ENCODE measurements around the gene CLECL1. TPM values are rescaled to one million over a fixed set of nuclear protein-coding genes. Genes with fewer than 3 reads are reported as not detected.

The CLECL1 gene
- total and polyA plus RNA-seq, 2 of the 4 experiments (the other 2 are of a cell fraction): not detected

DNA sequence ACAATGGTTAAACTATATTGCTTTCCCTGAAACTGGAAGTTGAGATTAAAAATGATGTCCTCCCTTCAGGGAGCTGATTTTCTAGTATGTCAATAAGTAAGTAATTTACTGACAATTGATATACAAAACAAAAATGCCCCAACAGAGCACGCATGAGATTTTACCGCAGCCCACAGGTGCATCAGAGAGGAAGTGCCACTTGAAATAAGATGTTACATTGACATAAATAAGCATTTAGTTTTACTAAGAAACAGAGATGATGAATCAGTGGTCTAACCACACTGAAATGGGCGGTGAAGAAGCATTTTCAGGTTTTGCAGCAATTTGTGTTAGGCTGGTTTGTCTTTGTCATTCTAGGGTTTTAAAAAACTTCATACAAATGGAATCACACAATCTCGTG, 8.8 kb upstream of the CLECL1 start:
- Histone ChIP-seq H4K20me1 (ENCODE audit: insufficient read depth, low read length) (no peaks in the 10 kb centered on the region), H3K56ac (ENCODE audit: extremely low read depth, insufficient read depth, low read length) (no peak overlapping the region), H3K79me1 (ENCODE audit: low read depth in 1 of 2, low read length in 2 of 2) (no peaks in the 10 kb centered on the region), H3K36me3 (ENCODE audit: control insufficient read depth, insufficient read depth, low read length) (no peaks in the 10 kb centered on the region), H4K5ac (ENCODE audit: low read depth, low read length) (no peak overlapping the region), H3K9me3 (ENCODE audit: control insufficient read depth, insufficient read depth, low read length) (no peaks in the 10 kb centered on the region), H3K4ac (ENCODE audit: low read depth, low read length) (no peak overlapping the region), H3K27me3 (ENCODE audit: control insufficient read depth, insufficient read depth, low read length) (peaks cover 10% of the 10 kb centered on the region), H3K14ac (replicated peaks; ENCODE audit: low read depth, low read length) (no peak overlapping the region), H3K4me3 (ENCODE audit: insufficient read depth, low read depth, low read length) (no peak overlapping the region), H4K91ac (ENCODE audit: insufficient read depth, low read depth, low read length) (no peak overlapping the region), H2BK120ac (ENCODE audit: low read depth, low read length) (no peak overlapping the region), H2AFZ (replicated peaks; ENCODE audit: low read length, poor library complexity) (no peak overlapping the region), H3K4me1 (ENCODE audit: control insufficient read depth, insufficient read depth, low read length) (no peaks in the 10 kb centered on the region), H3K27ac (ENCODE audit: insufficient read depth, low read length) (no peak overlapping the region), H3K23ac (ENCODE audit: low read depth, low read length) (no peak overlapping the region), H2AK9ac (replicated peaks; ENCODE audit: low read depth, low read length, poor library complexity) (no peak overlapping the region), H3K18ac (ENCODE audit: low read depth, low read length) (no peak overlapping the region), H3K9me1 (ENCODE audit: insufficient read depth, low read length) (no peaks in the 10 kb centered on the region), H2BK20ac (ENCODE audit: low read depth, low read length) (no peak overlapping the region), H4K8ac (ENCODE audit: low read depth in 2 of 2, low read length in 2 of 2) (no peak overlapping the region), H2AK5ac (ENCODE audit: low read depth, low read length) (no peak overlapping the region), H2BK5ac (ENCODE audit: low read depth, low read length, poor library complexity, severe bottlenecking) (no peak overlapping the region), H3K4me2 (ENCODE audit: low read depth, low read length) (no peak overlapping the region), H2BK15ac (ENCODE audit: low read depth, low read length) (no peak overlapping the region), H3K9ac (ENCODE audit: low read depth, low read length) (no peak overlapping the region)
- intact Hi-C loops (cut with micrococcal nuclease) (loop anchor here (10.0 kb wide), 1 partner anchor 473 kb away; the partner anchor contains the start of gene GABARAPL1), in situ Hi-C loops (cut with MboI; ENCODE audit: low sequenced_read_pairs) (no loop called here), dilution Hi-C loops (cut with HindIII; ENCODE audit: low sequenced_read_pairs, unreplicated experiment) (no loop called here)
- no CpG with 5 or more reads among the region's 4 CpGs for WGBS, 2 experiments (ENCODE audit: extremely low coverage in 2 of 2, insufficient read length in 1 of 2)
- ATAC-seq (ENCODE audit: low read depth) (no peak), DNase-seq (no peak)
- ChIA-PET POLR2A (ENCODE audit: unreplicated experiment) (no interaction called here), CTCF (interaction anchor here (1.9 kb wide), 1 partner anchor 18 kb away, joined by 14 read pairs; no protein-coding TSS in a partner anchor)
- TF ChIP-seq RFX5 (IDR thresholded peaks at IDR 0.05; ENCODE audit: low read depth, low read length) (no peak), NFE2L2 (IDR thresholded peaks at IDR 0.05; ENCODE audit: low read depth, low read length) (no peak), MXI1 (IDR thresholded peaks at IDR 0.05; ENCODE audit: borderline replicate concordance, low read depth, low read length) (no peak)
- no TSS peak for BruUV-seq (replicated peaks)
